Endometrium (tissue), 2 donors: Measurements from ENCODE around the gene GALNT2.

Experiments used
- FAIRE-seq: peaks from 2 replicates; lab custom pipeline; 2012; peaks lifted over from hg19 to GRCh38; lab: Jason Lieb, UNC
- donor health status: control.
- donor health status: control.

The GALNT2 gene

DNA sequence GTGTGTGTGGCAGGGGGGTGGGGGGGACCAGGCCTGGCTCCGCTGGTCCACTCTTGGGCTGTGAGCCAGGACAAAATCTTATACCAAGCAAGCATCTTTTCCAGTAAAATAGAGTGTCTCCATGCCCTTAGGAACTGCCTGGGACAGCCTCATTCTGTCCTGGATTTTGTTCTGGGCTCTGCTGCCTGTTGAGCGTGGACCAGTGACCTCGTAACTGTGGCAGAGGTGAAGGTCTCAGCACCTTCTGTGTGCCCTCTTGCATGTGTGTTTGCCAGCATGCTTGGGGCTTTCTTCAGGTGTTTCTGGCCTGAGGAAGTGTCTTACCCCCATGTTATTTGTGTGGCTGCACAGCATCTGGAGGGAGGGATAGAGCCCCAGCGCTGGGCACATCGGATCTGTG is 45.7 kb downstream of the GALNT2 start:
- no peak for FAIRE-seq

- FAIRE-seq: no peak
These were observed 46.2 kb downstream of the GALNT2 start for GRCh38 chr1:230113235-230113592.

DNA sequence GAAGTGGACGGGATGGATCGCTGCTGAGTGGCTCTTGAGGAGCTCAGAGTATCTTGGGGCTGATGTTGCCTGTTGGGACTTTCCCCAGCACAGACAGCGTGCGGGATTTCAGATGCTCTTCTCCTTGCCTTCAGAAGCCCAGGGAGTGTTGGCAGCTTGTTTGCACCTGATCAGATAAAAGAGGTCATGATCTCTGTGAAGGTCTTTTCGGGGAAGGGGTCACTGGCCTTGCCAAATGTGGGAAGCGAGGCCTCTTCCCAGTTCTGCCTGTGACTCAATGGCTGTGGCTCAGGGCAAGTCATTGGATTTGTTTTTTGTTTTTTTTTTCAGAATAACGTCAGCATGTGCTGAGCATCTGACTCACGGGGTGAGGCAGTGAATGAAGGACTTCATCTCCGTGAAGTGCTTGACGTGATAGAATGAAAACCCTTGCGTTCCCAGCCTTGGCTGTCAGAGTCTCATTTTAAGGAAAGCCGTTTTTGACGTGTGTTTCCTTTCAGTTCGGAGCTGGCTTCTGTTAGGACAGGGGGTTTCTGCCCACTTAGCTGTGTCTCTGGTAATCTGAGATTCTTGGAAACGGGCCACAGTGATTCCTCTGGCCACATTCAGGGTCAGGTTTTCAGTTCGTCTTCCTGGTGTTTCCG is 46.7 kb downstream of the GALNT2 start:
- FAIRE-seq: no peak

DNA sequence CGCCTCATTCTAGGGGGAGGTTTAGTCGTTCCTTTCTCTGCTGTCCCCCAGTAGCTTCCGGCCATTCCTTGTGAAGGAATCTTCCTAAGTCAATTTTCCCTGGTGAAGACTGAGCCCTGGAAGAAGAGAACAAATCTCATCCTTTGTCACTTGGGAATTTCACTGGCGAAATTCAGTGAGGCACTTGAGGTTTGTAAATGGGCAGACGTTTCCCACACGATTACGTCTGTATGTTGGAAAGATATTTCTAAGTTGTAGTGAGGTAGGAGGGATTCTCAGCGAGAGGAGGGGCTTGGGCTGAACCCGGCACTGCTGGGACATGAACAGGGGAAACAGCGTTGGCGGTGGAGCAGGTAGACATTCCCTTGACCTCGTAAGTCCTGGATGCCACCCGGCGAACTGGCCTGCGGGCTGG is 47.2 kb downstream of the GALNT2 start:
- no peak for FAIRE-seq

GRCh38 chr1:230117694-230118093 is 50.7 kb downstream of the GALNT2 start:
- FAIRE-seq: no peak

- no peak for FAIRE-seq
These were observed 52.3 kb downstream of the GALNT2 start for GRCh38 chr1:230119340-230119739.

DNA sequence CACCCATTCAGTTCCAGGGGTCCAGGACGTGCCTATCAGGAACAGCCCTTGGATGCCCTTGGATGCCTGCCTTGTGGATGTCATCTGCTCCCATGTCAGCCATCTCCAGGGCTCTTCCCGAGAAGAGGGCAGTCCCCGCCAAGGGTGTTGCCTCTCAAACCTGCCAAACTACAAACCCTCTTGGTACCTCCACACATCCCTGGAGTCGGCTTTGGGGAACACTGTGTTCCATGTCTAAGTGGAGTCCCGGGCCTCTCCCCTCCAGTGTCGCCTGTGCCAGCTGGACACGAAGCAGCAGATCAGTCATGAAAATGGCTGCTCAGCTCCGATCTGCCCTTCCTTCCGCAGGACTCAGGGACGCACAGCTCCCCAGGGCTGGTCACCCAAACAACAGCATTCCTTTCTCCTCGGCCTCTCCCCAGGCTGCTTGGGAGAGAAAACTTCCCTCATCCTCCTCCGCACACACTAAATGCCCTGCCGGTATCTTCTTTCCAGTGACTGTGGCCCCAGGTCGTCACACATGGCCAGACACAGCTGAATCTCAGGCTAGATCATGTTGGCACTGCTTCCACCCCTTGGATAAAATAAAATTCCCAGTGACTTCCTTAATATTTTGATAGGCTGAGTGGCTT is 53.4 kb downstream of the GALNT2 start:
- no peak for FAIRE-seq

GRCh38 chr1:230120921-230121381 is 53.9 kb downstream of the GALNT2 start:
- no peak for FAIRE-seq

- FAIRE-seq: no peak
These were observed 54.9 kb downstream of the GALNT2 start for GRCh38 chr1:230121950-230122349.

DNA sequence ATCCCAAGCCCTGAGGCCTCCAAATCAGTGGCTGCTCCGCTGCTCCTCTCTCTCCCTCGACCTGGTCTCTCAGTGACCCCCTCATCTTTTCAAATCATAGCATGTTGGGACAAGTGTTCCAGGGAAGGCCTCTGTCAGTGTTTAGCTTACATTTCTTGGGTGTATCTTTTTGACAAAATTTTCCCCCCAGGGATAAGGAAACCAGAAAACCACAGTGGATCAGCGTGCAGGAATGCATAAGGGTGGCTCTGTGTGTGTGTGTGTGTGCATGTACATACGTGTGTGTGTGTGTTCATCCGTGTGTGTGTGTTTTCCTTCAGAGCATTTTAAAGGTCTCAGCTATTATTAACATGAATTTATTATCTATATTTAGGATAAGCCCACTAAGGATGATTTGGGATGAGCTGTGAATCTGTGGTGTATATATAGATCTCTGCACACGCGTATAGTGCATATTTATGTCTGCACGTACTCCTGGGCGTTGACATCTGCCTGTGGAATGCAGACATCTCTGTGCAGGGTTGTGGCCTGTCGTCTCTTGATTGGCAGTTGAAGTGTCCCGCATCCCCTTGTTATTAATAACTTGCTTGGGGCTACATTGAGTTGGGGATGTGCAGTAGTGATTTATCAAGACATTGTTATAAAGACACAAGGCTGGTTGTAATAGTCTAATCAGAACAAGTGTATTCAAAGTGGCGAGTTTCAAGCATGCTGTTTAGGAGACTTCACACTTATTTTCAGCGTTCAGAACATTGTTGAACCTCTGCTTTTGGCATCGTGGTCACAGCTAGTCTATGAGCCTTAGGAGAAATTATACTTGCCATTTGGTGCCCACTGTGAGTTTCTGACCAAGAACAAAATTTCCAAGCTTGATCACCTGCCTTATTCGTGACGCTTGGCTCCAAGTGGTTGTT is 55.6 kb downstream of the GALNT2 start:
- no peak for FAIRE-seq

GRCh38 chr1:230123280-230124185 is 56.5 kb downstream of the GALNT2 start:
- FAIRE-seq: no peak

DNA sequence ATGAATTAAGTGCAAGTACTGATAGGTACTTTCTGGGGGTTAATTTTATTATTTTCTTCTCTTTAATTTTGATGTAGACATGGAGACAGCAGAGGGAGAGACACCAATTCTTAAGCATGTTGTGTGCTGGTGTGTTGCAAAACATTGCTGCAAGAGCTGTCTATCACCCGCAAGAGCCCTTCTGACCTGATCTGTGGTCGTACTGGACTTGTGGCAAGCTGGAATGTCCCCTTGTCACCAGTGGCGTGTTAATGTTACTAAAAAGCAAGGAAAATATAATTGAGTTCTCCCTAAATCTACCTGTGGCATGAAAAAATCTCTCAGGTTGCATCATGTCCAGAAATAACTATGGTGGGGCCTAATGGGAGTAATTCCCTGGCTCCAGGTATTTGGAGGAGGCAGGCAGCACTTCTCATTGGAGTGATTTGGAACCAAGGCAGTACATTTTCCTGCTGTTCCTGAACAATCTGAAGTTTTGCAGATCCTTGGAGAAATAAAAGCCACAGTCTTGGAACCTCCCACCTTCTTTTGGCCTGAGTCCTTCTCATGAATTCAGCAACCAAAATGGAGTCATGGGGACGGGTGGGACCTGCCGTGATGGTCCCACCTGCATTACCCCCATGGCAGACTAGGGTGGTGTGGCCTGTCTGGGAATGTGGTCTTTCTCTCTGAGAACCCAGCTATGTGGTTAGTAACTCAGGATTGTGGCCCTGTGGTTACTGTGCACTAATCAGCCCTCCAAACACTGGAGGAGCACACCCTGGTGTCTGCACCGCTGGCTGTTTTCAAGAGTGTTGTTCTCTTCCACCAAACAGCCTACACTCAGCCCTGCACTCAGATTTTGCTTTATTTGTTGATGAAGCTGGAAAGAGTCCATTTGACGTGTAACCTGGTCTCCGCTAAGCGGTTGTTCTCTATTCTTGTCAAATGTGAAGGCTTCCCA is 57.4 kb downstream of the GALNT2 start:
- FAIRE-seq: no peak

GRCh38 chr1:230125141-230125540 is 58.1 kb downstream of the GALNT2 start:
- FAIRE-seq: no peak

GRCh38 chr1:230125640-230126528 is 58.8 kb downstream of the GALNT2 start:
- FAIRE-seq: no peak

DNA sequence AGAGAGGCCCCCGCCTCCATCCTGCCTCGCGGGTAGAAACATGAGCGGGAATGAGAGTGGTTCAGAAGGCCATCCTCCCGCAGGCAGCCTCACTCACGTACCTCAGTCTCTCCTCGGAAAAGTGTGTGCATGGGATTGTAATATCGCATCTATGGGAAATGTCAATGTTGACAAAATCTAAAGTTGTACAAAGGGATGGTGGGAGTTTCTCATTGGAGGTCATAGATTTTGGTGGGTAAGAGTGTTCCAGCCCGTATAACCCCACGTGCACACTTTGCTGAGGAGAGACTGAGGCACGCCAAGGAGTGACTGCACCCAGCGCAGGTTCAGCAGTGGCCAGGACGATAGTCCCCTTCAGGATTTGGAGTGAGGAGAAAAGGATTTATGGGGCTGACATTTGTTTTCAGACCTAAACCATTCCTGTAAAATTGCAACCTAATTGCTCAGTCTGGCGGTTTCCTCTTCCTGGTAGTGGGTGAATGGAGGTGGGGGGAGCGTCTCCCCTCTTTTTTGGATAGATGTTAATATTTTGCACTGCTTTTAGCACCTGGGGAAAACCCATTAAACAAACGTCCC is 59.6 kb downstream of the GALNT2 start:
- no peak for FAIRE-seq

DNA sequence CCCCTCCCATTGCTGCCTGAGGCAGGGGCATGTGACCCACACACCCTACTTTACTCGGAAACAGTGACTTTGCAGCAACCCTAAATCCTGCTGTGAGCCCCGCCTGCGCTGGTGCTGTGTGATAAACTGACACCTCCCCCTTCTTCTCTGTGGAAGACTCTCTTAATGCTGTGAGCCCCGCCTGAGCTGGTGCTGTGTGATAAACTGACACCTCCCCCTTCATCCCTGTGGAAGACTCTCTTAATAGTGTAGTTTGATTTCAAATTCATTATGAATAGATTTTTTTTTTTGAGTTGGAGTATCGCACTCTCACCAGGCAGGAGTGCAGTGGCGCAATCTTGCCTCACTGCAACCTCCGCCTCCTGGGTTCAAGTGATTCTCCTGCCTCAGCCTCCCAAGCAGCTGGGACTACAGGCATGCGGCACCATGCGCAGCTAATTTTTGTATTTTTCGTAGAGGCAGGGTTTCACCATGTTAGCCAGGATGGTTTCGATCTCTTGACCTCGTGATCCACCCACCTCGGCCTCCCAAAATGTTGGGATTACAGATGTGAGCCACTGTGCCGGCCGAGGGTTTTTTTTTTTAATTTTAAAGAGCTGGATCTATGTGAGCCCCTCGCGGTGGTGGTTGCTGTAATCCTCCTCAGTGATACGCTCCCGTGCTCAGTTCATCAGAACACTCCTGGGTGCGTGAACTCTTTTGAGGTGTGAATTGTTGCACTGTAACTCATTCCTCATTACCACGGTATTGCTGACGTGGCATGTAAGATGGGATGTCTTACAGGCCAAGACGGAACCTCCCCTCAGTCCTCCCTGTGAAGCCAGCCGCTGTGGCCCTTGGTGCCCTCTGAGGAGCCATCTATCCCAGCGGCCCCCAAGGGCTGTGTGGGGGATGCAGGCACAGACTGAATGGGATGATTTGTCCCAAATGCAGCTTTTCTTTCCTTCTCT is 60.3 kb downstream of the GALNT2 start:
- no peak for FAIRE-seq

GRCh38 chr1:230128569-230129285 is 61.7 kb downstream of the GALNT2 start:
- no peak for FAIRE-seq

DNA sequence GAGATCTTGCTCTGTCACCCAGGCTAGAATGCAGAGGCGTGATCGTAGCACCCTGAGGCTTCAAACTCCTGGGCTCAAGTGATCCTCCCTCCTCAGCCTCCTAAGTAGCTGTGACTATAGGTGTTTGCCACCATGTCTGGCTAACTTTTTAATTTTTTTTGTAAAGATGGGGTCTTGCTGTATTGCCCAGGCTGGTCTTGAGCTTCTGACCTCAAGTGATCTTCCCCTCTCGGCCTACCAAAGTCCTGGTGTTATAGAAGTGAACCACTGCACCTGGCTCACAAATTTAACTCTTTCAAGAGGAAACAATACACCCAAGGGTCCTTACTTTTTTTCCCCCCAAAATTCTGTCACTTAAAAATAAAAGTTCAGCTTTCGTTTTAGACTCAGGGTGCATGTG is 62.3 kb downstream of the GALNT2 start:
- FAIRE-seq: no peak
